Measurements from ENCODE around the gene RALB.

DNA sequence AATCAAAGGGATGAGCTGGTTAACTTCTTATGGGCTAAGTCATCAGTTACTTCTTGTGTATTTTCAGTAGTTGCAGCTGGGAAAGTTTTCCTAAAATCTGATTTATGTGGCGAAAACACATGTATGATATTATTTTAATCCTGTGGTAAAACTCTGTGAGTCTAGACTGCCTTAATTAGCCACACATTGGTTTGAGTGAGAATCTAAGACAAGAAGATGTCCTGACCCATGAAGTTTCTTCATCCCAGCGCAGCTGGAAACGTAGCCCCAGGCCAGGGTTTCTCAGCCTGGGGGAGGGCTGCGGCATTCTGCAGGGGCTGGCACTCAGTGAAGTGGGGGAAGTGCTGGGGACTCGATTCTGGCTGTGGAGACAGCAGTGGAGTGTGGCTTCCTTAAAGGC lies 48.6 kb downstream of the RALB start:
- TF ChIP-seq, protein P1, sequence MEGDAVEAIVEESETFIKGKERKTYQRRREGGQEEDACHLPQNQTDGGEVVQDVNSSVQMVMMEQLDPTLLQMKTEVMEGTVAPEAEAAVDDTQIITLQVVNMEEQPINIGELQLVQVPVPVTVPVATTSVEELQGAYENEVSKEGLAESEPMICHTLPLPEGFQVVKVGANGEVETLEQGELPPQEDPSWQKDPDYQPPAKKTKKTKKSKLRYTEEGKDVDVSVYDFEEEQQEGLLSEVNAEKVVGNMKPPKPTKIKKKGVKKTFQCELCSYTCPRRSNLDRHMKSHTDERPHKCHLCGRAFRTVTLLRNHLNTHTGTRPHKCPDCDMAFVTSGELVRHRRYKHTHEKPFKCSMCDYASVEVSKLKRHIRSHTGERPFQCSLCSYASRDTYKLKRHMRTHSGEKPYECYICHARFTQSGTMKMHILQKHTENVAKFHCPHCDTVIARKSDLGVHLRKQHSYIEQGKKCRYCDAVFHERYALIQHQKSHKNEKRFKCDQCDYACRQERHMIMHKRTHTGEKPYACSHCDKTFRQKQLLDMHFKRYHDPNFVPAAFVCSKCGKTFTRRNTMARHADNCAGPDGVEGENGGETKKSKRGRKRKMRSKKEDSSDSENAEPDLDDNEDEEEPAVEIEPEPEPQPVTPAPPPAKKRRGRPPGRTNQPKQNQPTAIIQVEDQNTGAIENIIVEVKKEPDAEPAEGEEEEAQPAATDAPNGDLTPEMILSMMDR (conservative IDR thresholded peaks at IDR 0.05 in 1 of 2, IDR thresholded peaks at IDR 0.05 in 1 of 2; ENCODE audit: low read depth in 1 of 2, low read length in 2 of 2) = no peak
- TF ChIP-seq EZH2 (IDR thresholded peaks at IDR 0.05; ENCODE audit: low read length, missing control alignments) = no peak
